IMR-90 (cell line): ENCODE data around the gene IFFO2. TPM values are rescaled to one million over a fixed set of nuclear protein-coding genes. Genes with fewer than 3 reads are reported as not detected.

Experiments used
- ATAC-seq: fragments of 200-7000 bp; cut with Tn5 transposase; 2 replicates; pipeline ENCODE4 v1.9.1; 2020; ENCODE audit warnings: low read depth, mild to moderate bottlenecking, moderate library complexity
- BruUV-seq: library from RNA; stranded (reverse); fragments of 400-500 nt; replicated peaks from 2 replicates; lab custom pipeline; 2021; lab: Mats Ljungman, UMichigan
- CTCF ChIA-PET: fragments of 300-600 bp; formaldehyde crosslinking; extraction: SDS; loops from one replicate; lab custom pipeline; 2021; ENCODE audit warnings: antibody characterized with exemption; lab: Yijun Ruan, JAX
- POLR2A ChIA-PET: fragments of 300-600 bp; sonication (Branson Sonifier 250); formaldehyde crosslinking; loops from one replicate; lab custom pipeline; 2022; ENCODE audit warnings: antibody characterized with exemption; ENCODE audit not compliant: unreplicated experiment; lab: Charles Lee
- DNase-seq: peaks from one replicate; pipeline ENCODE4 v3.0.0; 2013
- H2AFZ ChIP-seq: replicated peaks from 2 replicates; pipeline ENCODE3; 2013; ENCODE audit warnings: low read length, mild to moderate bottlenecking; ENCODE audit not compliant: poor library complexity
- H2AK5ac ChIP-seq: 2 replicates; pipeline ENCODE4 v1.6.1; 2013; ENCODE audit warnings: low read depth, low read length, inconsistent platforms
- H2AK9ac ChIP-seq: replicated peaks from 2 replicates; pipeline ENCODE3; 2013; ENCODE audit warnings: mild to moderate bottlenecking, low read depth, low read length, moderate library complexity; ENCODE audit not compliant: poor library complexity
- H2BK120ac ChIP-seq: 2 replicates; pipeline ENCODE4 v1.6.1; 2013; ENCODE audit warnings: low read depth, low read length, inconsistent platforms
- H2BK15ac ChIP-seq: 3 replicates; pipeline ENCODE4 v1.6.1; 2013; ENCODE audit warnings: low read depth, low read length, inconsistent platforms
- H2BK20ac ChIP-seq: 2 replicates; pipeline ENCODE4 v1.6.1; 2013; ENCODE audit warnings: low read depth, mild to moderate bottlenecking, inconsistent platforms, low read length, moderate library complexity
- H2BK5ac ChIP-seq: 2 replicates; pipeline ENCODE4 v1.6.1; 2013; ENCODE audit warnings: mild to moderate bottlenecking, low read depth, low read length, inconsistent platforms; ENCODE audit not compliant: poor library complexity, severe bottlenecking
- H3K14ac ChIP-seq: replicated peaks from 2 replicates; pipeline ENCODE4 v1.6.1; 2013; ENCODE audit warnings: low read depth, low read length, inconsistent platforms
- H3K18ac ChIP-seq: 2 replicates; pipeline ENCODE4 v1.6.1; 2013; ENCODE audit warnings: low read depth, low read length, control low read depth
- H3K23ac ChIP-seq: 2 replicates; pipeline ENCODE4 v1.6.1; 2013; ENCODE audit warnings: low read depth, low read length, inconsistent platforms
- H3K27ac ChIP-seq: 2 replicates; pipeline ENCODE4 v1.5.1; 2013; ENCODE audit warnings: mild to moderate bottlenecking, control low read depth, low read length; ENCODE audit not compliant: insufficient read depth
- H3K27me3 ChIP-seq: 2 replicates; pipeline ENCODE4 v1.6.1; 2013; ENCODE audit warnings: low read length; ENCODE audit not compliant: control insufficient read depth, insufficient read depth
- H3K36me3 ChIP-seq: 2 replicates; pipeline ENCODE4 v1.6.1; 2013; ENCODE audit warnings: low read length, mixed read lengths; ENCODE audit not compliant: control insufficient read depth, insufficient read depth
- H3K4ac ChIP-seq: 2 replicates; pipeline ENCODE4 v1.6.1; 2013; ENCODE audit warnings: low read depth, low read length, inconsistent platforms
- H3K4me1 ChIP-seq: 2 replicates; pipeline ENCODE4 v1.6.1; 2013; ENCODE audit warnings: low read length, mixed read lengths; ENCODE audit not compliant: control insufficient read depth, insufficient read depth
- H3K4me2 ChIP-seq: 2 replicates; pipeline ENCODE4 v1.6.1; 2013; ENCODE audit warnings: low read depth, mild to moderate bottlenecking, control low read depth, low read length, moderate library complexity
- H3K4me3 ChIP-seq: 2 replicates; pipeline ENCODE4 v1.5.1; 2013; ENCODE audit warnings: low read depth, mild to moderate bottlenecking, control low read depth, low read length, moderate library complexity; ENCODE audit not compliant: insufficient read depth
- H3K56ac ChIP-seq: 2 replicates; pipeline ENCODE4 v1.6.1; 2013; ENCODE audit warnings: low read length, inconsistent platforms; ENCODE audit not compliant: insufficient read depth; ENCODE audit errors: extremely low read depth
- H3K79me1 ChIP-seq, 2 experiments: 2 replicates each; pipeline ENCODE4 v1.6.1; 2013; ENCODE audit warnings: low read length in 2 of 2, inconsistent platforms in 1 of 2, low read depth in 1 of 2
- H3K9ac ChIP-seq: 2 replicates; pipeline ENCODE4 v1.6.1; 2013; ENCODE audit warnings: low read depth, low read length, control low read depth
- H3K9me1 ChIP-seq: 2 replicates; pipeline ENCODE4 v1.6.1; 2013; ENCODE audit warnings: low read length, inconsistent platforms; ENCODE audit not compliant: insufficient read depth
- H3K9me3 ChIP-seq: 2 replicates; pipeline ENCODE4 v1.6.1; 2013; ENCODE audit warnings: low read length; ENCODE audit not compliant: control insufficient read depth, insufficient read depth
- H4K20me1 ChIP-seq: 2 replicates; pipeline ENCODE4 v1.6.1; 2013; ENCODE audit warnings: low read length, inconsistent platforms; ENCODE audit not compliant: insufficient read depth
- H4K5ac ChIP-seq: 2 replicates; pipeline ENCODE4 v1.6.1; 2013; ENCODE audit warnings: mild to moderate bottlenecking, low read depth, low read length, control low read depth
- H4K8ac ChIP-seq, 2 experiments: 2 replicates each; pipeline ENCODE4 v1.6.1; 2013; ENCODE audit warnings: low read depth in 2 of 2, low read length in 2 of 2, control low read depth in 1 of 2, inconsistent platforms in 1 of 2
- H4K91ac ChIP-seq: 2 replicates; pipeline ENCODE4 v1.6.1; 2013; ENCODE audit warnings: low read depth, low read length, inconsistent platforms; ENCODE audit not compliant: insufficient read depth
- BHLHE40 ChIP-seq: fragments of 150-350 bp; IDR thresholded peaks from 2 replicates; pipeline ENCODE4 v1.6.1; 2016; ENCODE audit warnings: mild to moderate bottlenecking, low read depth, low read length
- CHD1 ChIP-seq: IDR thresholded peaks from 2 replicates; pipeline ENCODE4 v1.6.1; 2012; ENCODE audit warnings: low read depth, low read length, improper control_type of control experiment
- CTCF ChIP-seq: conservative IDR thresholded peaks from 2 replicates; pipeline ENCODE4 v1.5.1; 2012; ENCODE audit warnings: mild to moderate bottlenecking, low read depth, low read length, improper control_type of control experiment
- ELK1 ChIP-seq: fragments of 150-350 bp; IDR thresholded peaks from 2 replicates; pipeline ENCODE4 v1.6.1; 2016; ENCODE audit warnings: low read depth, mild to moderate bottlenecking, low read length, moderate library complexity, borderline replicate concordance
- FOS ChIP-seq: fragments of 150-350 bp; IDR thresholded peaks from 2 replicates; pipeline ENCODE4 v1.6.1; 2016; ENCODE audit warnings: low read depth, low read length
- MAFK ChIP-seq: IDR thresholded peaks from 2 replicates; pipeline ENCODE4 v1.6.1; 2012; ENCODE audit warnings: low read depth, low read length, improper control_type of control experiment
- MAZ ChIP-seq: IDR thresholded peaks from 2 replicates; pipeline ENCODE4 v1.6.1; 2012; ENCODE audit warnings: low read depth, mild to moderate bottlenecking, low read length, improper control_type of control experiment, moderate library complexity, borderline replicate concordance
- MXI1 ChIP-seq: IDR thresholded peaks from 2 replicates; pipeline ENCODE4 v1.6.1; 2012; ENCODE audit warnings: low read depth, mild to moderate bottlenecking, low read length, moderate library complexity, borderline replicate concordance
- NFE2L2 ChIP-seq: fragments of 150-350 bp; IDR thresholded peaks from 2 replicates; pipeline ENCODE4 v1.6.1; 2016; ENCODE audit warnings: low read depth, mild to moderate bottlenecking, low read length
- RAD21 ChIP-seq: IDR thresholded peaks from 2 replicates; pipeline ENCODE4 v1.6.1; 2012; ENCODE audit warnings: low read length, improper control_type of control experiment
- RFX5 ChIP-seq: IDR thresholded peaks from 2 replicates; pipeline ENCODE4 v1.8.0; 2012; ENCODE audit warnings: low read depth, mild to moderate bottlenecking, low read length, moderate library complexity
- SMC3 ChIP-seq: fragments of 150-350 bp; IDR thresholded peaks from 2 replicates; pipeline ENCODE4 v1.6.1; 2016; ENCODE audit warnings: low read depth, mild to moderate bottlenecking, antibody characterized with exemption, low read length, moderate library complexity
- WGBS, 2 experiments: methylation state at CpG; one replicate each; pipeline versions ENCODE4 v1.1.5 to v1.1.7; 2013; ENCODE audit warnings: missing lambda C conversion rate in 2 of 2; ENCODE audit not compliant: insufficient read length in 1 of 2; ENCODE audit errors: extremely low coverage in 2 of 2; 5-methylcytosine and 5-hydroxymethylcytosine counted together
- dilution Hi-C: fragments of 300-500 bp; cut with HindIII; formaldehyde crosslinking; loops from one replicate; pipeline ENCODE4 v1.14.3; 2018; ENCODE audit warnings: low sequenced_read_pairs; ENCODE audit not compliant: unreplicated experiment
- in situ Hi-C: fragments of 300-500 bp; cut with MboI; formaldehyde crosslinking; loops from 3 replicates; pipeline ENCODE4 v1.14.3; 2019; ENCODE audit warnings: low sequenced_read_pairs, inconsistent platforms, mixed read lengths
- intact Hi-C: fragments of 100-400 bp; cut with micrococcal nuclease; formaldehyde crosslinking; loops from 2 replicates; pipeline ENCODE4 v1.10.0; 2022
- polyA plus RNA-seq, 3 experiments: library from polyadenylated mRNA; depleted of rRNA; stranded (reverse); fragments of >200 nt; gene quantifications; 2 replicates each; pipeline ENCODE4 v1.2.3, GENCODE V29; 2012; ENCODE audit warnings: low replicate concordance in 1 of 3
- total RNA-seq: library from RNA; depleted of rRNA; stranded (reverse); fragments of >200 nt; gene quantifications from 2 replicates; pipeline ENCODE4 v1.2.3, GENCODE V29; 2012
- TF ChIP-seq, protein P1 (sequence below): fragments of 150-350 bp; IDR thresholded peaks from 2 replicates; pipeline ENCODE4 v1.6.1; 2017; ENCODE audit warnings: mild to moderate bottlenecking, antibody characterized with exemption, low read length, low read depth

IFFO2 gene
- total and polyA plus RNA-seq, 2 of the 4 experiments (the other 2 are of a cell fraction), result 14.5 to 18.2 TPM

DNA sequence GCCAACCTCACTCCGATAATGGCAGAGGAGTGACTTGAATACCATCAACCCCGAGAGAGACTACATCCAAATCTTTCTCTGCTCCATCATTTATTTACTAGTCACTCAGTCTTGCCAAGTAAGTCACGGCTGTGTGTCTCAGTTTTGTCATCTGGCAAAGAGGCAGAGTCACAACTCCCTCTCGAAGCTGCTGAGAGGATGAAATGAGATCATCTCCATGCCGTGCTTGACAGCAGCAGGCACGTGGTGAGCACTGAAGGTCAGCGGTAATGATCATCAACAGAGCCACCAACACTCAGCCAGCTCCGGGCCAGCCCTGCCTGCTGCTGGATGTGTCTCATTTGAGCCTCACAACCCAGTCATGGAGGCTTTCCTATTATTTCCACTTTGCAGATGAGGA, 74.0 kb downstream of the IFFO2 start:
- no peak overlapping the region for H3K9ac ChIP-seq
- H3K27me3 ChIP-seq, result no peaks in the 10 kb centered on the region
- H3K27ac ChIP-seq, result no peak overlapping the region
- H3K18ac ChIP-seq, result no peak overlapping the region
- dilution Hi-C loops (no loop called here), intact Hi-C loops (no loop called here), in situ Hi-C loops (no loop called here)
- H3K14ac ChIP-seq, result no peak overlapping the region
- H4K5ac ChIP-seq, result no peak overlapping the region
- no peak overlapping the region for H4K91ac ChIP-seq
- H3K23ac ChIP-seq, result no peak overlapping the region
- no peak overlapping the region for H2BK15ac ChIP-seq
- no peak overlapping the region for H2AK9ac ChIP-seq
- H2BK20ac ChIP-seq, result no peak overlapping the region
- ATAC-seq (no peak; the same call in 1 of the 2 replicates), DNase-seq (peak; percentile 45)
- H2BK5ac ChIP-seq, result no peak overlapping the region
- WGBS, 2 experiments, result 80% methylated on average over 6 of the region's 8 CpGs; no CpG with 5 or more reads in 1 of the 2 experiments
- H3K36me3 ChIP-seq, result peaks cover 2% of the 10 kb centered on the region; the same call in 1 of the 2 replicates
- H3K79me1 ChIP-seq, result no peaks in the 10 kb centered on the region
- no peaks in the 10 kb centered on the region for H3K9me3 ChIP-seq
- H3K4me2 ChIP-seq, result no peak overlapping the region
- BruUV-seq, result no TSS peak
- H2AK5ac ChIP-seq, result no peak overlapping the region
- H3K4me1 ChIP-seq, result peaks cover 6% of the 10 kb centered on the region
- no peaks in the 10 kb centered on the region; the same call in none of the 2 replicates for H4K20me1 ChIP-seq
- no peak overlapping the region for H3K56ac ChIP-seq
- H3K4ac ChIP-seq, result no peak overlapping the region
- ChIA-PET CTCF (no interaction called here), POLR2A (no interaction called here)
- H2BK120ac ChIP-seq, result no peak overlapping the region
- H3K9me1 ChIP-seq, result peaks cover 5% of the 10 kb centered on the region; the same call in 1 of the 2 replicates
- no peak overlapping the region for H4K8ac ChIP-seq
- TF ChIP-seq SMC3, result no peak
- TF ChIP-seq CHD1, result no peak
- no peak for TF ChIP-seq NFE2L2
- no peak for TF ChIP-seq MAFK
- TF ChIP-seq RFX5, result no peak
- no peak for TF ChIP-seq FOS
- TF ChIP-seq MXI1, result peak; percentile 92
- no peak for TF ChIP-seq ELK1
- TF ChIP-seq, protein P1, sequence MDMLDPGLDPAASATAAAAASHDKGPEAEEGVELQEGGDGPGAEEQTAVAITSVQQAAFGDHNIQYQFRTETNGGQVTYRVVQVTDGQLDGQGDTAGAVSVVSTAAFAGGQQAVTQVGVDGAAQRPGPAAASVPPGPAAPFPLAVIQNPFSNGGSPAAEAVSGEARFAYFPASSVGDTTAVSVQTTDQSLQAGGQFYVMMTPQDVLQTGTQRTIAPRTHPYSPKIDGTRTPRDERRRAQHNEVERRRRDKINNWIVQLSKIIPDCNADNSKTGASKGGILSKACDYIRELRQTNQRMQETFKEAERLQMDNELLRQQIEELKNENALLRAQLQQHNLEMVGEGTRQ, result peak; percentile 43; the same call in 1 of the 2 replicates
- TF ChIP-seq MAZ, result no peak
- TF ChIP-seq BHLHE40, result peak; percentile 60; the same call in 1 of the 2 replicates
- no peak for TF ChIP-seq CTCF
- no peak for TF ChIP-seq RAD21
- H3K4me3 ChIP-seq, result no peak overlapping the region
- no peak overlapping the region for H2AFZ ChIP-seq
